ENCODE results near the gene TH.

- TF ChIP-seq CTCF (IDR thresholded peaks at IDR 0.05; ENCODE audit: low read length) (no peak), EZH2 (IDR thresholded peaks at IDR 0.05; ENCODE audit: borderline replicate concordance, low read length) (no peak)
These were observed 34.2 kb downstream of the TH start for GRCh38 chr11:2137202-2138067.
